ENCODE data around the gene PRSS53.
A peak's percentile ranks its signal among the peaks of the same experiment; 100 is the strongest.

PRSS53 gene

GRCh38 chr16:31090540-31090939 is 1.8 kb upstream of the PRSS53 start:
- Histone ChIP-seq H3K27me3 (replicated peaks) (no peaks in the 10 kb centered on the region), H3K4me3 (ENCODE audit: low read depth, low read length) (no peak overlapping the region), H3K27ac (no peak overlapping the region), H3K36me3 (replicated peaks) (peaks cover 12% of the 10 kb centered on the region)
- TF ChIP-seq CTCF (IDR thresholded peaks at IDR 0.05; ENCODE audit: low read depth, low read length, missing control alignments) = no peak
- in situ Hi-C loops (cut with HindIII; ENCODE audit: low pct_ligation_motif_present, low sequenced_read_pairs) = no loop called here
- peak; percentile 49 for DNase-seq

GRCh38 chr16:31089199-31089598 is 456 bp upstream of the PRSS53 start:
- Histone ChIP-seq H3K27me3 (replicated peaks) (no peaks in the 10 kb centered on the region), H3K36me3 (replicated peaks) (peaks cover 12% of the 10 kb centered on the region), H3K4me3 (ENCODE audit: low read depth, low read length) (no peak overlapping the region), H3K27ac (no peak overlapping the region)
- DNase-seq = no peak
- in situ Hi-C loops (cut with HindIII; ENCODE audit: low pct_ligation_motif_present, low sequenced_read_pairs) = no loop called here
- no peak for TF ChIP-seq CTCF (IDR thresholded peaks at IDR 0.05; ENCODE audit: low read depth, low read length, missing control alignments)

GRCh38 chr16:31087971-31088370 is 772 bp downstream of the PRSS53 start:
- DNase-seq = no peak
- in situ Hi-C loops (cut with HindIII; ENCODE audit: low pct_ligation_motif_present, low sequenced_read_pairs) = no loop called here
- Histone ChIP-seq H3K27ac (no peak overlapping the region), H3K27me3 (replicated peaks) (no peaks in the 10 kb centered on the region), H3K36me3 (replicated peaks) (peaks cover 12% of the 10 kb centered on the region), H3K4me3 (ENCODE audit: low read depth, low read length) (no peak overlapping the region)
- no peak for TF ChIP-seq CTCF (IDR thresholded peaks at IDR 0.05; ENCODE audit: low read depth, low read length, missing control alignments)

GRCh38 chr16:31087481-31087880 is 1.3 kb downstream of the PRSS53 start:
- Histone ChIP-seq H3K4me3 (ENCODE audit: low read depth, low read length) (no peak overlapping the region), H3K36me3 (replicated peaks) (peaks cover 12% of the 10 kb centered on the region), H3K27ac (no peak overlapping the region)

GRCh38 chr16:31086629-31086906 is 2.2 kb downstream of the PRSS53 start:
- H3K27me3 ChIP-seq (replicated peaks) = no peaks in the 10 kb centered on the region
- no peak for TF ChIP-seq CTCF (IDR thresholded peaks at IDR 0.05; ENCODE audit: low read depth, low read length, missing control alignments)
- in situ Hi-C loops (cut with HindIII; ENCODE audit: low pct_ligation_motif_present, low sequenced_read_pairs) = no loop called here
- H3K27ac ChIP-seq = no peak overlapping the region
- no peak for DNase-seq
- H3K36me3 ChIP-seq (replicated peaks) = peaks cover 12% of the 10 kb centered on the region
- H3K4me3 ChIP-seq (ENCODE audit: low read depth, low read length) = no peak overlapping the region

More at GRCh38 chr16:31087481-31087880, 1.3 kb downstream of the PRSS53 start:
- in situ Hi-C loops (cut with HindIII; ENCODE audit: low pct_ligation_motif_present, low sequenced_read_pairs) = no loop called here
- TF ChIP-seq CTCF (IDR thresholded peaks at IDR 0.05; ENCODE audit: low read depth, low read length, missing control alignments) = no peak
- no peaks in the 10 kb centered on the region for H3K27me3 ChIP-seq (replicated peaks)
- no peak for DNase-seq

- TF ChIP-seq CTCF (IDR thresholded peaks at IDR 0.05; ENCODE audit: low read depth, low read length, missing control alignments) = no peak
- DNase-seq = no peak
- no peak overlapping the region for H3K4me3 ChIP-seq (ENCODE audit: low read depth, low read length)
- H3K27me3 ChIP-seq (replicated peaks) = no peaks in the 10 kb centered on the region
- H3K27ac ChIP-seq = no peak overlapping the region
- in situ Hi-C loops (cut with HindIII; ENCODE audit: low pct_ligation_motif_present, low sequenced_read_pairs) = no loop called here
- peaks cover 12% of the 10 kb centered on the region for H3K36me3 ChIP-seq (replicated peaks)
Observed at GRCh38 chr16:31085873-31086628, 2.7 kb downstream of the PRSS53 start.
